ENCODE data around the gene NAA40. TPM values are rescaled to one million over a fixed set of nuclear protein-coding genes. Genes with fewer than 3 reads are reported as not detected.

NAA40 gene
- total RNA-seq, 1 experiment from 2014 or later: 44.4 TPM

DNA sequence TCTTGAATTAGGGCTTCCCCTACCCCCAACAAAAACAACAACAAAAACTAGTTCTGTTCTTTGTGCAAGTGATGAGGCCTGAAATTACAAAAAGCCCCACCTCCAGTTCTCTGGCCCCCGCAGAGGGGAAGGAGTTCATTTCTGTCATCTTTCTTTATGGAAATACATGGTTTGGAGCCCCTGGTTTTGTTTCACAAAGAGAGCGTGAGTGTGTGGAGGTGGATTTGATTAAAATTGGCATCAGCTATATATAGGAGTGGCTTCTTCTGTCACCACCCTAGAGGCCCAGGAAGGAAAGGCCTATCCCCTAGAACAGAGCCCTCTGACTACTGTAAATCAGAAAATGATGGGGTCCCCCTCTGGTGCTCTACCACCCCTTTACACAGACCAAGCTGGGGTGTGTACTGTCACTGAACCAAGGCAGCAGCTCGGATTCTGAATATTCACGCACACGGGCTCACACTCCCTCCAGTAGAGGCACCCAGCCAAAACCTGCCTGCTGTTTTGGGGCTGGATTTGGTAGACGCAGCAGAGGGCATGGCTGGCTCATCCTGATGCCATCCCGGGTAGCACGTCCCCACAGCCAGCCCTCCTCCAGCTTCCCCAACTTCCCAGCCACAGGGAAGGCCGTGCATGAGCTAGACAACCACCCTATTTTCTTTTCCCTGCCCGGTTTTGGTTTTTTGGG lies 41.2 kb upstream of the NAA40 start:
- Histone ChIP-seq H3K4me1 (ENCODE audit: insufficient read depth, low read length) (no peaks in the 10 kb centered on the region), H3K27ac (ENCODE audit: insufficient read length, low read depth, low read length) (no peak overlapping the region), H2BK5ac (ENCODE audit: insufficient read length, low read length) (no peak overlapping the region), H3K79me1 (ENCODE audit: insufficient read depth, low read depth, low read length, poor library complexity, severe bottlenecking) (no peaks in the 10 kb centered on the region), H3K9ac (ENCODE audit: extremely low read depth, insufficient read length, low read length) (no peak overlapping the region), H2BK12ac (ENCODE audit: insufficient read length, low read depth, low read length) (no peak overlapping the region), H4K20me1 (ENCODE audit: control insufficient read depth, insufficient read depth, insufficient read length) (no peaks in the 10 kb centered on the region), H2BK20ac (ENCODE audit: low read depth, low read length, poor library complexity, severe bottlenecking) (no peak overlapping the region), H3K14ac (ENCODE audit: insufficient read depth, low read length) (no peak overlapping the region), H3K23me2 (ENCODE audit: insufficient read length, low read depth, low read length, poor library complexity, severe bottlenecking) (no peaks in the 10 kb centered on the region), H2AK5ac (ENCODE audit: insufficient read length, low read length) (no peak overlapping the region), H3T11ph (ENCODE audit: low read length) (no peak overlapping the region), H4K8ac (replicated peaks; ENCODE audit: insufficient read length, low read depth, low read length) (no peak overlapping the region), H2BK15ac (ENCODE audit: low read depth, low read length) (no peak overlapping the region), H3K4ac (ENCODE audit: low read depth, low read length) (no peak overlapping the region), H4K91ac (ENCODE audit: insufficient read length, low read depth, low read length) (no peak overlapping the region), H2AFZ (ENCODE audit: low read length) (no peak overlapping the region), H3K27me3 (ENCODE audit: insufficient read depth, low read length) (no peaks in the 10 kb centered on the region), H3K18ac (ENCODE audit: insufficient read length, low read depth, low read length) (no peak overlapping the region), H4K5ac (ENCODE audit: insufficient read length, low read depth, low read length) (no peak overlapping the region), H3K56ac (ENCODE audit: insufficient read length, low read depth, low read length) (no peak overlapping the region), H3K79me2 (ENCODE audit: insufficient read depth, low read length) (no peaks in the 10 kb centered on the region; the same call in 1 of the 2 replicates), H2BK120ac (ENCODE audit: low read depth, low read length, poor library complexity, severe bottlenecking) (no peak overlapping the region), H3K4me2 (ENCODE audit: insufficient read depth, insufficient read length, low read length) (no peak overlapping the region), H3K9me3 (ENCODE audit: control insufficient read depth, low read depth, low read length) (no peaks in the 10 kb centered on the region), H3K23ac (ENCODE audit: insufficient read length, low read depth, low read length) (no peak overlapping the region)
- no peak for DNase-seq
- Mint-ChIP-seq H3K27me3 (ENCODE audit: low read depth) (no peaks in the 10 kb centered on the region), H3K27ac (no peak overlapping the region), H3K4me1 (no peaks in the 10 kb centered on the region), H3K9me3 (no peaks in the 10 kb centered on the region), H3K36me3 (ENCODE audit: insufficient read depth in 1 of 3, low read depth in 3 of 3) (peaks cover 28 to 76% (median 74%) of the 10 kb centered on the region in 3 experiments; a peak in 6 of 7 replicates), H3K4me3 (no peak overlapping the region)
- TF ChIP-seq, protein P1, sequence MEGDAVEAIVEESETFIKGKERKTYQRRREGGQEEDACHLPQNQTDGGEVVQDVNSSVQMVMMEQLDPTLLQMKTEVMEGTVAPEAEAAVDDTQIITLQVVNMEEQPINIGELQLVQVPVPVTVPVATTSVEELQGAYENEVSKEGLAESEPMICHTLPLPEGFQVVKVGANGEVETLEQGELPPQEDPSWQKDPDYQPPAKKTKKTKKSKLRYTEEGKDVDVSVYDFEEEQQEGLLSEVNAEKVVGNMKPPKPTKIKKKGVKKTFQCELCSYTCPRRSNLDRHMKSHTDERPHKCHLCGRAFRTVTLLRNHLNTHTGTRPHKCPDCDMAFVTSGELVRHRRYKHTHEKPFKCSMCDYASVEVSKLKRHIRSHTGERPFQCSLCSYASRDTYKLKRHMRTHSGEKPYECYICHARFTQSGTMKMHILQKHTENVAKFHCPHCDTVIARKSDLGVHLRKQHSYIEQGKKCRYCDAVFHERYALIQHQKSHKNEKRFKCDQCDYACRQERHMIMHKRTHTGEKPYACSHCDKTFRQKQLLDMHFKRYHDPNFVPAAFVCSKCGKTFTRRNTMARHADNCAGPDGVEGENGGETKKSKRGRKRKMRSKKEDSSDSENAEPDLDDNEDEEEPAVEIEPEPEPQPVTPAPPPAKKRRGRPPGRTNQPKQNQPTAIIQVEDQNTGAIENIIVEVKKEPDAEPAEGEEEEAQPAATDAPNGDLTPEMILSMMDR (conservative IDR thresholded peaks at IDR 0.05): no peak
- no CpG with 5 or more reads among the region's 10 CpGs for WGBS (ENCODE audit: extremely low coverage, insufficient read length, low lambda C conversion rate)

All from H9 (cell line).